MM.1S (cell line): ENCODE measurements around the gene DNAH10.

Source experiments
- DNase-seq: peaks from one replicate; pipeline ENCODE4 v3.0.0-alpha.2; 2015
- H2AFZ ChIP-seq: fragments of 300-600 bp; sonication (generic); 2 replicates; pipeline ENCODE4 v1.6.0; 2016; ENCODE audit warnings: antibody characterized with exemption, low read length
- H3F3A ChIP-seq: fragments of 300-600 bp; sonication (generic); 2 replicates; pipeline ENCODE4 v1.6.1; 2016; ENCODE audit warnings: mild to moderate bottlenecking, antibody characterized with exemption, low read length, moderate library complexity, mixed read lengths; ENCODE audit not compliant: insufficient read depth
- H3K27ac ChIP-seq: fragments of 300-600 bp; sonication (generic); 2 replicates; pipeline ENCODE4 v1.5.1; 2016; ENCODE audit warnings: mild to moderate bottlenecking, low read length
- H3K27me3 ChIP-seq: fragments of 300-600 bp; sonication (generic); replicated peaks from 2 replicates; pipeline ENCODE4 v1.6.0; 2016; ENCODE audit warnings: low read length; ENCODE audit not compliant: insufficient read depth
- H3K36me3 ChIP-seq: fragments of 300-600 bp; sonication (generic); replicated peaks from 2 replicates; pipeline ENCODE4 v1.6.1; 2016; ENCODE audit warnings: mild to moderate bottlenecking, low read length, mixed read lengths; ENCODE audit not compliant: insufficient read depth
- H3K4me1 ChIP-seq: fragments of 300-600 bp; sonication (generic); 2 replicates; pipeline ENCODE4 v1.6.1; 2016; ENCODE audit warnings: low read length, mixed read lengths
- H3K4me2 ChIP-seq: fragments of 300-600 bp; sonication (generic); 2 replicates; pipeline ENCODE4 v1.6.0; 2016; ENCODE audit warnings: low read depth, low read length
- H3K4me3 ChIP-seq: fragments of 300-600 bp; sonication (generic); 2 replicates; pipeline ENCODE4 v1.5.1; 2016; ENCODE audit warnings: low read length, mixed read lengths
- H3K79me2 ChIP-seq: fragments of 300-600 bp; sonication (generic); 2 replicates; pipeline ENCODE4 v1.6.1; 2016; ENCODE audit warnings: mixed run types, low read length, mixed read lengths
- H3K9ac ChIP-seq: fragments of 300-600 bp; sonication (generic); 2 replicates; pipeline ENCODE4 v1.6.1; 2016; ENCODE audit warnings: low read length, mixed read lengths
- H3K9me2 ChIP-seq: fragments of 300-600 bp; sonication (generic); replicated peaks from 2 replicates; pipeline ENCODE4 v1.6.1; 2016; ENCODE audit warnings: mild to moderate bottlenecking, low read length, mixed read lengths; ENCODE audit not compliant: insufficient read depth
- H3K9me3 ChIP-seq: fragments of 300-600 bp; sonication (generic); replicated peaks from 2 replicates; pipeline ENCODE4 v1.6.1; 2016; ENCODE audit warnings: mild to moderate bottlenecking, low read length, mixed read lengths; ENCODE audit not compliant: insufficient read depth
- H4K20me1 ChIP-seq: fragments of 300-600 bp; sonication (generic); 2 replicates; pipeline ENCODE4 v1.6.1; 2016; ENCODE audit warnings: mild to moderate bottlenecking, low read length, moderate library complexity, mixed read lengths; ENCODE audit not compliant: insufficient read depth
- CTCF ChIP-seq: fragments of 300-600 bp; sonication (generic); IDR thresholded peaks from 2 replicates; pipeline ENCODE4 v1.5.1; 2016; ENCODE audit warnings: antibody characterized with exemption, low read length, mixed read lengths
- EZH2 ChIP-seq: fragments of 300-600 bp; sonication (generic); optimal IDR thresholded peaks from 2 replicates; pipeline ENCODE3; 2017; ENCODE audit warnings: low read depth, mild to moderate bottlenecking, antibody characterized with exemption, low read length, mixed read lengths
- EZH2phosphoT487 ChIP-seq: fragments of 300-600 bp; sonication (generic); IDR thresholded peaks from 2 replicates; pipeline ENCODE4 v1.6.1; 2018; ENCODE audit warnings: antibody characterized with exemption, low read length

The DNAH10 gene

GRCh38 chr12:123726962-123727361 is 35.1 kb upstream of the DNAH10 start:
- DNase-seq, result no peak
- Histone ChIP-seq H3K9ac (no peak overlapping the region), H3K27ac (no peak overlapping the region), H3F3A (no peaks in the 10 kb centered on the region), H4K20me1 (no peaks in the 10 kb centered on the region), H2AFZ (no peak overlapping the region), H3K27me3 (no peaks in the 10 kb centered on the region), H3K4me3 (no peak overlapping the region), H3K79me2 (no peaks in the 10 kb centered on the region), H3K9me2 (no peaks in the 10 kb centered on the region), H3K36me3 (no peaks in the 10 kb centered on the region), H3K9me3 (no peaks in the 10 kb centered on the region), H3K4me1 (no peaks in the 10 kb centered on the region), H3K4me2 (no peak overlapping the region)
- no peak for TF ChIP-seq EZH2phosphoT487
- no peak for TF ChIP-seq CTCF
- TF ChIP-seq EZH2, result no peak

GRCh38 chr12:123727878-123728277 is 34.2 kb upstream of the DNAH10 start:
- Histone ChIP-seq H2AFZ (no peak overlapping the region), H3K9ac (no peak overlapping the region), H3K9me2 (no peaks in the 10 kb centered on the region), H3K27ac (no peak overlapping the region), H4K20me1 (no peaks in the 10 kb centered on the region), H3K4me1 (no peaks in the 10 kb centered on the region), H3K4me2 (no peak overlapping the region), H3K27me3 (no peaks in the 10 kb centered on the region), H3K9me3 (no peaks in the 10 kb centered on the region), H3F3A (no peaks in the 10 kb centered on the region), H3K4me3 (no peak overlapping the region), H3K79me2 (no peaks in the 10 kb centered on the region), H3K36me3 (no peaks in the 10 kb centered on the region)
- no peak for TF ChIP-seq CTCF
- DNase-seq, result no peak

- no peak overlapping the region for H3K27ac ChIP-seq
- no peak overlapping the region for H2AFZ ChIP-seq
- no peaks in the 10 kb centered on the region for H4K20me1 ChIP-seq
- H3K9me2 ChIP-seq, result no peaks in the 10 kb centered on the region
- H3K79me2 ChIP-seq, result no peaks in the 10 kb centered on the region
- no peak for DNase-seq
- no peaks in the 10 kb centered on the region for H3K4me1 ChIP-seq
- H3K36me3 ChIP-seq, result no peaks in the 10 kb centered on the region
- H3K27me3 ChIP-seq, result no peaks in the 10 kb centered on the region
- H3K9ac ChIP-seq, result no peak overlapping the region
- no peak for TF ChIP-seq EZH2phosphoT487
- H3K9me3 ChIP-seq, result no peaks in the 10 kb centered on the region
- H3K4me3 ChIP-seq, result no peak overlapping the region
- no peaks in the 10 kb centered on the region for H3F3A ChIP-seq
- no peak overlapping the region for H3K4me2 ChIP-seq
These were observed 30.5 kb upstream of the DNAH10 start for GRCh38 chr12:123731596-123731995.

GRCh38 chr12:123732251-123732650 is 29.9 kb upstream of the DNAH10 start:
- H3K9ac ChIP-seq, result no peak overlapping the region
- no peaks in the 10 kb centered on the region for H3K4me1 ChIP-seq
- no peaks in the 10 kb centered on the region for H3K36me3 ChIP-seq
- DNase-seq, result no peak
- no peaks in the 10 kb centered on the region for H3F3A ChIP-seq
- TF ChIP-seq EZH2phosphoT487 (no peak), EZH2 (no peak), CTCF (no peak)
- no peaks in the 10 kb centered on the region for H3K9me2 ChIP-seq
- no peaks in the 10 kb centered on the region for H3K79me2 ChIP-seq
- H3K4me3 ChIP-seq, result no peak overlapping the region
- no peak overlapping the region for H3K4me2 ChIP-seq
- H3K9me3 ChIP-seq, result no peaks in the 10 kb centered on the region
- H4K20me1 ChIP-seq, result no peaks in the 10 kb centered on the region
- no peak overlapping the region for H3K27ac ChIP-seq
- no peaks in the 10 kb centered on the region for H3K27me3 ChIP-seq
- no peak overlapping the region for H2AFZ ChIP-seq
